Esophagus muscularis mucosa (tissue), 4 donors: ENCODE measurements around the gene SLC1A1. TPM values are rescaled to one million over a fixed set of nuclear protein-coding genes. Genes with fewer than 3 reads are reported as not detected.
"Not testable (repeated sequence)": the region's sequence is repeated elsewhere in the genome, so short reads cannot be mapped to it uniquely, and the experiment has no call there.

Experiments
- DNase-seq: peaks from one replicate; pipeline ENCODE4 v3.0.0-alpha.2; 2017; ENCODE audit errors: extremely low spot score
- H3K27ac ChIP-seq, 4 donors: fragments of 200-600 bp; sonication (generic); replicated peaks in 1 of 4; 1 replicate in 3 of 4; 2 replicates in 1 of 4; pipeline ENCODE4 v1.5.1; 2016 to 2019; ENCODE audit warnings: mild to moderate bottlenecking in 1 of 4
- H3K27me3 ChIP-seq, 4 donors: fragments of 200-600 bp; sonication (generic); one replicate each; pipeline versions ENCODE4 v1.5.1 to v1.6.0; 2016 to 2019
- H3K36me3 ChIP-seq, 4 donors: fragments of 200-600 bp; sonication (generic); one replicate each; pipeline ENCODE4 v1.5.1; 2016 to 2019
- H3K4me1 ChIP-seq, 4 donors: fragments of 200-600 bp; sonication (generic); one replicate each; pipeline ENCODE4 v1.5.1; 2016 to 2019
- H3K4me3 ChIP-seq, 4 donors: fragments of 200-600 bp; sonication (generic); 1 replicate in 2 of 4; 2 replicates in 2 of 4; pipeline ENCODE4 v1.5.1; 2016 to 2019; ENCODE audit warnings: mild to moderate bottlenecking in 4 of 4, moderate library complexity in 1 of 4
- H3K9me3 ChIP-seq, 4 donors: fragments of 200-600 bp; sonication (generic); 1 replicate in 3 of 4; 2 replicates in 1 of 4; pipeline ENCODE4 v1.5.1; 2016 to 2019
- CTCF ChIP-seq, 3 experiments: fragments of 200-600 bp in 2 of 3; fragments of 450-650 bp in 1 of 3; sonication (generic) in 2 of 3; IDR thresholded peaks; one replicate each; pipeline ENCODE4 v1.5.1; 2017 to 2019; ENCODE audit warnings: antibody characterized with exemption in 3 of 3, mild to moderate bottlenecking in 2 of 3, moderate library complexity in 1 of 3
- EP300 ChIP-seq: sonication (generic); formaldehyde crosslinking; IDR thresholded peaks from one replicate; pipeline ENCODE4 v1.6.1; 2017; ENCODE audit warnings: antibody characterized with exemption
- POLR2A ChIP-seq: fragments of 450-650 bp; IDR thresholded peaks from one replicate; pipeline ENCODE4 v1.6.1; 2017; ENCODE audit warnings: antibody characterized with exemption, moderate library complexity, mild to moderate bottlenecking, low read depth
- POLR2AphosphoS5 ChIP-seq, 2 donors: sonication (generic); formaldehyde crosslinking; IDR thresholded peaks; one replicate each; pipeline ENCODE4 v1.6.1; 2017; ENCODE audit warnings: antibody characterized with exemption in 2 of 2
- WGBS: methylation state at CpG from one replicate; pipeline ENCODE4 v1.1.5; 2018; 5-methylcytosine and 5-hydroxymethylcytosine counted together
- intact Hi-C: fragments of 100-400 bp; cut with DNase I; formaldehyde crosslinking; loops from one replicate; pipeline ENCODE4 v1.15.1; 2023
- total RNA-seq, 4 donors: library from RNA; depleted of rRNA; stranded (reverse); fragments of >200 nt; gene quantifications; one replicate each; pipeline versions ENCODE4 v1.1.0 to v1.2.1, GENCODE V29; 2016

The SLC1A1 gene
- total RNA-seq, 4 donors from 2014 or later: 2.0 to 3.5 (median 2.1) TPM

- peaks cover 0 to under 1% (median 0%) of the 10 kb centered on the region in 4 donors for H3K4me1 ChIP-seq
- intact Hi-C loops: no loop called here
- TF ChIP-seq POLR2AphosphoS5 (IDR thresholded peaks at IDR 0.05) (no peak), CTCF (IDR thresholded peaks at IDR 0.05) (no peak), EP300 (no peak), POLR2A (no peak)
- 83% methylated on average over 3 of the region's 3 CpGs for WGBS
- H3K27me3 ChIP-seq: no peaks in the 10 kb centered on the region
- H3K36me3 ChIP-seq: no peaks in the 10 kb centered on the region
- H3K4me3 ChIP-seq: no peak overlapping the region
- DNase-seq: no peak
- no peak overlapping the region for H3K27ac ChIP-seq
- peaks cover 0 to 14% (median 9%) of the 10 kb centered on the region in 4 donors for H3K9me3 ChIP-seq
These were observed 51.0 kb downstream of the SLC1A1 start for GRCh38 chr9:4541281-4541680.

- TF ChIP-seq CTCF (IDR thresholded peaks at IDR 0.05): no peak
- no peak for TF ChIP-seq POLR2A
- TF ChIP-seq EP300: no peak
- no peak for TF ChIP-seq POLR2AphosphoS5 (IDR thresholded peaks at IDR 0.05)
- DNase-seq: no peak
- H3K27me3 ChIP-seq: no peaks in the 10 kb centered on the region
- no peaks in the 10 kb centered on the region for H3K36me3 ChIP-seq
- H3K27ac ChIP-seq: no peak overlapping the region
- WGBS: 73% methylated on average over 2 of the region's 2 CpGs
- intact Hi-C loops: no loop called here
- no peak overlapping the region for H3K4me3 ChIP-seq
- peaks cover 0 to 6% (median 1%) of the 10 kb centered on the region in 4 donors for H3K4me1 ChIP-seq
- peaks cover 0 to 14% (median 9%) of the 10 kb centered on the region in 4 donors for H3K9me3 ChIP-seq
These were observed 51.6 kb downstream of the SLC1A1 start for GRCh38 chr9:4541856-4542255.

GRCh38 chr9:4544714-4545113, 54.4 kb downstream of the SLC1A1 start:
- H3K27ac ChIP-seq, H3K36me3 ChIP-seq, H3K4me3 ChIP-seq, intact Hi-C loops, H3K27me3 ChIP-seq, H3K9me3 ChIP-seq, DNase-seq: not testable (repeated sequence)
- H3K4me1 ChIP-seq: peaks cover 4 to 26% (median 7%) of the 10 kb centered on the region in 4 donors
- 79% methylated on average over 5 of the region's 5 CpGs for WGBS

GRCh38 chr9:4547016-4547415, 56.7 kb downstream of the SLC1A1 start:
- DNase-seq: no peak
- 90% methylated on average over 1 of the region's 1 CpG for WGBS

More at GRCh38 chr9:4547016-4547415, 56.7 kb downstream of the SLC1A1 start:
- TF ChIP-seq EP300 (no peak), POLR2AphosphoS5 (IDR thresholded peaks at IDR 0.05) (no peak), POLR2A (no peak), CTCF (IDR thresholded peaks at IDR 0.05) (no peak)
- Histone ChIP-seq H3K36me3 (no peaks in the 10 kb centered on the region), H3K9me3 (no peaks in the 10 kb centered on the region), H3K4me3 (no peak overlapping the region), H3K4me1 (peaks cover 8 to 40% (median 16%) of the 10 kb centered on the region in 4 donors), H3K27ac (no peak overlapping the region), H3K27me3 (no peaks in the 10 kb centered on the region)
- intact Hi-C loops: no loop called here
